HG03135 (cell line): Measurements from ENCODE around the gene GAB3.
"Not testable (repeated sequence)": the region's sequence is repeated elsewhere in the genome, so short reads cannot be mapped to it uniquely, and the experiment has no call there.

Experiments used
- ATAC-seq: cut with Tn5 transposase; IDR thresholded peaks from one replicate; pipeline ENCODE4 v1.9.1; 2021; ENCODE audit warnings: mild to moderate bottlenecking, moderate library complexity; ENCODE audit not compliant: unreplicated experiment

Gene GAB3

DNA sequence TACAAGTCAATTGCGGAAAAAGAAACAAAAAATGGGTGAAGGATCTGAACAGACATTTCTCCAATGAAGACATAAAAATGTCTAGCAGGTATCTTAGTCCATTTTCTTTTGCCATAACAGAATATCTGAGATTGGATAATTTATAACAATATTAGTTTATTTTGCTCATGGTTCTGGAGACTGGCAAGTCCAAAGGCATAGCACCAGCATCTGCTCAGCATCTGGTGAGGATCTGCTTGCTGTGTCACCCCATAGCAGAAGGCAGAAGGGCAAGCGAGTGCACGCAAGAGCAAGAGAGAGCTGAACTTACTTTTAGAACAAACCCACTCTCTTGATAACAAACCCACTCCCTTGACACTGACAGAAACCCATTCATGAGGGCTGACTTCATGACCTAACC, 29.7 kb downstream of the GAB3 start:
- no peak for ATAC-seq

DNA sequence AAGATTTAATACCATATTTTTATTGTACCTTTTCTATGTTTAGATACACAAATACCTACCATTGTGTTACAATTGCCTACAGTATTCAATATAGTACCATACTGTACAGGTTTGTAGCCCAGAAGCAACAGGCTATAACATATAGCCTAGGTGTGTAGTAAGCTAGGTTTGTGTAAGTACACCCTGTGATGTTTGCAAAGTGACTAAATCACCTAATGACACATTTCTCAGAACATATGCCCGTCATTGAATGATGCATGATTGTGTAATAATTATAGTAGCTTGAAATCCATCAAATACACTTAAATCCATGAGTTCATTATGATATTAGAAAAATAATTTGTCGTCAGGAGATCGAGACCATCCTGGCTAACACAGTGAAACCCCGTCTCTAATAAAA, 30.8 kb downstream of the GAB3 start:
- no peak for ATAC-seq

DNA sequence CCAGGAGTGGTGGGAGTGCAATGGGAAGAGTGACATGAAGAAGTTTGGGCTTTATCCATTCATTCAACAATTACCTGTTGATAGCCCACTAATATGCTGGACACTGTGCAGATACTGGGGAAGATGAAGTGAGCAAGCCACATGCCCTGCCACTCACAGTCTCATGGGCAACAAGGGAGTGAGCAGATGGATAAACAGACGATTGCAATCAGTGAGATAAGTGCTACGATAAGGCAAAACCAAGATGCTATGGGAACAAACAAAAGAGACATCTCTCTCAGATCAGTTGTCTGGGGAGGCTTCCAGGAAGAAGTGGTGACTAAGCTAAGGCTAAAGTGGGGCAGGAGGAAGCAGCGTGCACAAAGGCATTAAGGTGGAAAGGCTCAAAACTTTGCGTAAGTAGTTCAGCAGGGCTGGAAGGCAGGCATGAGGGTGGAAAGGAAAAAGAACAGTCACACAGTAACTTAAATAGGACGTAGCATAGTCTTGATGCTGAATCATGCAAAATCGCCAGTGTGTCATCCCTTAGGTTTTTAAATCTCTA, 31.7 kb downstream of the GAB3 start:
- no peak for ATAC-seq

DNA sequence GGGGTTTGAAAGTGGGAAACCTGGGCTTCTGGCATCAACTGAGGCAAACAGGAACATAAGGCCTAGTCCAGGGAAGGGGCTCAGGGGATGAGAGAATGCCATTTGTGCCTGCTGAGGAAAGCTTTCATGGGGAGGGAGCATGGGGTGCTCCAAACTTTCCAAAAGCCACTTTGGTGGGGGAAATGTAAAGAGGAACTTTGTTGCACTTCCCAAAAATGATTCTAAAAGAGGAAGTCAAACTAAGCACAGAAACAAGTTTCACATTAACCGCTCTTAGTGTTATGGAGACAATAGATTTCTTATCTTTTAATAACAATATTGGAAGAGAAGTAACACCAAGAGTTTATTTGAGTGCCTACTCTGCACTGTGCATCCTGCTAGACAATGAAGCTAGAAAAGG, 32.3 kb downstream of the GAB3 start:
- ATAC-seq, result no peak

DNA sequence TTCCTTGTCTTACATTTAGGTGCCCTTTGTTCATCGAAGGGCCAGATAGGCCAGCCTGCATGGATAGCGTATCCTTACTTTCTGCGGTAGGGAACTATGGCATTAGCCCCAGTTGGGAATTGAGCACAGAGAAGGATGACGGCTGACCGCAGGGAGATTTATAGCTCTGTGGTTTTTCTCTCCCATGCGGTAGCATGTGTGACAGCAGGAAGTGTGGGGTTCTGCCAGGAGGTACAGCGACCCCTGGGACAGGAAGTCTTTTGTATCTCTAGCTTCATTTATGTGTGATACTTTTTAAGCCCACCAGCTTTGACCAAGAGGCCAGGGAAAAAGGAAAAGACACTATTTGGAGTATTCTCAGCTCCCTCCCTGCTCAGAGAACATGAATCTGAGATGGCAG, 33.1 kb downstream of the GAB3 start:
- ATAC-seq, result no peak

DNA sequence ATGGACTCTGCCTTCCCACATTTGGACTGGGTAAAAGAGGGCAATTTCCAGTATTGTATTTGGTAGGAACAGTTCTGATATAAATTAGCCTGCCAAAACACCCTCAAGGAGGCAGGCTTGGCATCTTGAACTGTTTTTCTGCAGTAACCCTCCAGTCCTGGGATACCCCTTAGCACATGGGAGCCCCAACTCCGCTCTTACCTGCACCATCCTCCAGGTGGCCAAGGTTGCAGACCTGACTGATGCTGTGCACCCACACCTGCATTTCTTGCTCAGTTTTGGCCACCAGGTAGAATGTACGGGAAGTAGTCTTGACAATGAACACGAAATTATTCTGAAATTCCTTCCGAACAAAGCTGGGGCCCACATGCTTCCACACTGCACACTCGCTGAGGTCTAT, 35.1 kb downstream of the GAB3 start:
- ATAC-seq, result no peak

DNA sequence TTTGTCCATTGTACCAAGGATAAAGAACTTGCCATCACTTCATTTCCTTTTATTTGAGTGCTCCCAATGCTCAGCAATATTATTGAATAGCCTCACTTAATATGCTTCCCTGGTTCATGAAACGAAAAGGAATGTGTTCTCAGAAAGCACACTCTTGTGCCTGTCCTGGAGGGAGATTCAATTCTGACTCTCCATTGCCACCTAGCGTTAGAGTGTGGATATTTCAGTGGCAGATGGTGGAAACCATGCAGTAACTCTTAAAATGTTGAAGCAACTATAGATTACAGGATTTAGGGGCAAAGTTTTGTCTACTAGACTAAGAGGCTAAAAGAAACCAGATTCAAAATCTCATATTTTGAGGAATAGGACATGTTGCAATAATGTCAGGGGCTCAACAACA, 36.0 kb downstream of the GAB3 start:
- peak; percentile 45 for ATAC-seq

DNA sequence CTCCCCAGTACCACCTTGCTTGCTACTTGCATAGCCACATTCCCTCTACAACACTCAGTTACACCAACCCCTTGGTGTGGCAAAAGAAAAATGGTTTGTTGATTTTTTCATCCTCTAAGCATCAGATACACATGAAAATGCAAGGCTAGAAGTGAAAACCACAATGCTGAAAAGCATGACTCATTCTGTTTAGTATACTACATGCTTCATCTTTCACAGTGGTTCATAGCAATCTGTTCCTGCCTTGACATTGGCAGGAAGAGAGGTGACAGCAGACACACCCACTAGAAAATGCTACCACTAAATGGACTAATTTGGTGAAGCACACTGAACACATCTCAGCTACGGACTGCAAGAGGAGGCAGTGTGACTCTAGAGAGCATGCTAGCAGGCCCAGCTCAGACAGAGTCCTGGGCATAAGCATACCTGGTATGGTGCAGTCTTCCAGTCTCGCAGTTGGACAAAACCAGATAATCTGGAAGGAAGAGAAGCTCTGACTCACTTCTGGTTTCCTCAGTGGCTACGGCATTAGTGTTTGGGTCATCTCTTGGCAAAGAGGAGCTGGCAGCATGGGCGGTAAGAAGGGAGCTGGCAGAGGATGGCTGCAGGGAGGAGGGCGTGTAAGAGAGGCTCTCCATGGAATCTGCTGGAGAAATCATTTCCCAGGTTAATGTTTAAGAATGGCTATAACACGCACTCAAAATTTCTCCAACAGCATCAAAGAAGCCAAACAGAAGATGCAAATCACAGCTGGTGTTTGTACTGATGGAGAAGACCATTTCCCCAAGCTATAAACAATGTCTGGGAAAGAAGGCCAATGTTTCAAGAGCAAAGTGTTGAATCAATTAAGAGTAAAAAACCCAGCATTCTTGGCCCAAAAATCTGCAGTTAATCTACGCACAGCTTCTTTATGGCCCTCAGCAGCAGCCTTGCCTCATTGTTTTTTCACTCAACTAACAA, 37.8 kb downstream of the GAB3 start:
- peak; percentile 88 for ATAC-seq

DNA sequence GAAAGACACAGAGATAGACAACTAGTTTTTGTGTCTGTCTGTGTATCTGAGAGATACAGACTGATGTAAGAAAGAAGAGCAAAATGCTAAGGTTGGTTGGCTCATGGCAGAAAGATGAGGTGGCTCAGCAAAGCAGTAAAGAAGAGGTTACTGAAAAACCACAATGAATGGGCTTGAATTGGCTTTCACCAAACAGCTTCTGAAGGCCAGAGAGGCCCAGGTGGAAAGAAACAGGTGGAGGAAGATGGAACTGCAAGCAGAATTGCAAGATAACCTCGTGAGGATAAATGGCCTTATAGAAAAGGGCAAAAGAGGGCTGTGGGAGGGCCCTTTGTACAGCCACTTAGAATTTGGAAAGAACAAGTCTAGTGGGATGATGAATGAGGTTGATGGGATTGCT, 39.6 kb downstream of the GAB3 start:
- ATAC-seq, result no peak

DNA sequence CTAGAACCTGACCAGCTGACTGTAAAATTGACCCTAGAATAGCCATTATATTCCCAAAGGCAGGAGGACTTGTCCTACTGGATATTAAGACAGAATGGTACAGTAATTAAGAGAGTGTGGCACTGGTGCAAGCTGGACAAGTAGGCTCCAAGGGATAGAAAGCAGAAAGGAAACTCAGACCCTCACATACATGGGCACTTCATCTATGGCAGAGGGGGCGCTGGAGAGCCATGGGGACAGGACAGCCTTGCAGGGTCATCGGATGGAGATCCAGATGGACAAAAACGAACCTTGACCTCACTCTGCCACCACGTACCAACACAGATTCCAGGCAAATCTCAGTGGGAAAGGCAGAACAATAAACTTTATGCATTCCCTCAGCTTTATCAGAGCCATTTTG, 40.6 kb downstream of the GAB3 start:
- ATAC-seq, result no peak

DNA sequence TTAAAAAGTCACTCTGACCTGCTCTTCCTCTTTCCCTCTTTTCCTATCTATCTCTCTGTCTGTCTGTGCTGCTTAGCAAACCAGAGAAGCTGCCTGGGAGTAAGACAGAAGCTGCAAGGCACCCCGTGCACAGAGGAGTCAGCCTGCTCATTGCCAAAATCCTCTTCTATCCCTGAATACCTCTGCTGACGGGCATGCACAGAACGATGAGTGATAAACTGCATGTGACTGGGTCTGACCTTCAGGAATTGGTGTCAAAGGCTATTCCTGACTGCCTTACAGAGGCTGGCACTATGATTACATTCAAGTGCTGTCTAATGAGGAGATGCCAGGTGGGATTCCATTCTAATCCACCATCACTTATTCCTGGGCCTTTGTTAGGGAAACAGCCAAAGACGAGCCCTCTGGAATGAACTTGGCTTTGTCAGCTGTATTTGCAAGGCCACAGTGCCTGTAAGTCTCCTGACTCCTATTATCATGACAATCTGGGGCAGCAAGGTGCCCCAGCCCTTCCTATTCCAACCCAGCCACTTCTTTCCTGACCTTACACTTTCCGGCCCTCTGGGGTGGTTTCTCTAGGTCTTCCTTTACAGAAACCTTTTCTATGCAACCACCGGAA, 52.1 kb downstream of the GAB3 start:
- no peak for ATAC-seq

DNA sequence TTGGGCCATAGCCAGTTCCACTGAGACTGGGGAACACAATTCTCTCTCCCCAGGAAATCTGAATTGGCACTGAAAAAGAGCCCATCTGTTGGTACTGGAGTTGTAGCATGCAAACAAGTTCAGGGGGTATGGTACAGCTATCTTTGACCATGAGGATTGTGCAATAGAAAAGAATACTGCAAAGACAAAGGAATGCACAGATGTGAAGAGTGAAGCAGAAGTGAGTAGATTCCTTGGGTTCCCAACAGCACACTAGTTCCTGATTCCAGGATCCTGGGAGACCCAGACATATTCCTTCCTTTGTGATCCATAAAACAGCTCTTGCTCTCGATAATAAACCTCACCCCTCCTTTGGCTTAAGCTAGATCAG, 54.2 kb downstream of the GAB3 start:
- no peak for ATAC-seq

DNA sequence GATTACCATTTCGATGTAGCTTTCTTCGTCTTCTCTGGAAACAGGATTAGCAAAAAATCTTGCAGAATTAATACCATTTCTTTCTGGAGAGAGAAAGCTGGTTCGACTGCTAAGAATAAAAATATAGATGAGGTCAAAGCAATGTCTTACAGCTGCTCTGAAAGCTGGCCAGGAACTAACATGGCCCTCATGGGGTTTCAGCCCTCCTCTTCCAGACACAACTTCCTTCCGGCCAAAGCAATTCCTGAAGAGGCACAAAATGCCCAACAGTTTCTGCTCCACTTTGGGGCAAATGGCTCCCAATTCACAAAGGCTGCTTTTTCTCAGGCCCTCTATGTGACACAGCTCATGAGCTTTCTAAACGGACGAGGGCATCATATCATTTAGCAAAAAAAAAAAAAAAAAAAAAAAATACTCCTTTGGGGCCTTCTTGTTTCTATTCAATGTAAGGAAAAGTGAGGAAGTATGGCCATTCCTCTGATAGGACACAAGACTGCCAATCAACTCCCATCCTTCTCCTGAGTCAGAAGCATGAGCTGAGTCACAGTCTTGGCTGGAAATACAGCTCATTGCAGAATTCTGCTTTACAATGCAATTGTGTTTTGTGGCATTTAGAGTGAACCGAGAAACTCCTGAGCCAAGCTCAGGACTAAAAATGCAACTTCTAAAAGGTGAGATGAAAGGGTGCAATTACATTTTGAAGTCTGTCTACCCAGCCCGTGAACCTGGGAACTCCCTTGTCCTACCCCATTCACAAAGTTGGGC, 54.8 kb downstream of the GAB3 start:
- no peak for ATAC-seq

DNA sequence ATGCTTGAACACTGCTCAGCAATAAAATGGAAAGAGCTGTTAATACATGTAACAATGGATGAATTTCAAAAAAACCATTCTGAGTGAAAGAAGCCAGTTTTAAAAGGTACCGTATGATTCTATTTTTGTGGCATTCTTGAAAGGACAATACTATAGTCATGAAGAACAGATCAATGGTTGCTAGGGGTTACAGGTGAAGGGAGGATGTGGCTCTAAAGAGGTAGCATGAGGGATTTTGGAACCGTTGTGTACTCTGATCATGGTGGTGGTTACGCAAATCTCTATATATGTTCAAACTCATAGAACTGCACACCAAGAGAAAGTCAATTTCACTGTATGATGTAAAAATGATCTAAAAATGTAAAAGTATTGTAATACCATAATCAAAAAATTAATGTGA, 57.5 kb downstream of the GAB3 start:
- ATAC-seq, result no peak

DNA sequence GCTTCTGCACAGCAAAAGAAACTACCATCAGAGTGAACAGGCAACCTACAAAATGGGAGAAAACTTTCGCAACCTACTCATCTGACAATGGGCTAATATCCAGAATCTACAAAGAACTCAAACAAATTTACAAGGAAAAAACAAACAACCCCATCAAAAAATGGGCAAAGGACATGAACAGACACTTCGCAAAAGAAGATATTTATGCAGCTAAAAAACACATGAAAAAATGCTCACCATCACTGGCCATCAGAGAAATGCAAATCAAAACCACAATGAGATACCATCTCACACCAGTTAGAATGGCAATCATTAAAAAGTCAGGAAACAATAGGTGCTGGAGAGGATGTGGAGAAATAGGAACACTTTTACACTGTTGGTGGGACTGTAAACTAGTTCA, 60.4 kb downstream of the GAB3 start:
- ATAC-seq, result not testable (repeated sequence)

DNA sequence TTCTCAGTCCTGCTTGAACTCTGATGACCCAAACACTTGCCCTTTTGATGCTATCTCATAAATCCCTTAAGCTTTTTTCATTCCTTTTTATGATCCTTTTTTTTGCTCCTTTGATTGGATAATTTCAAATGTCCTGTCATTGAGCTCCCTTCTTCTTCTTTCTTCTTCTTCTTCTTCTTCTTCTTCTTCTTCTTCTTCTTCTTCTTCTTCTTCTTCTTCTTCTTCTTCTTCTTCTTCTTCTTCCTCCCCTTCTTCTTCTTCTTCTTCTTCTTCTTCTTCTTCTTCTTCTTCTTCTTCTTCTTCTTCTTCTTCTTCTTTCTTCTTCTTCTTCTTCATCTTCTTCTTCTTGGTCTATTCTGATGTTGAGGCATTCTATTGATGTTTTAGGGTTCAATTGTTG, 78.8 kb downstream of the GAB3 start:
- ATAC-seq, result not testable (repeated sequence)

DNA sequence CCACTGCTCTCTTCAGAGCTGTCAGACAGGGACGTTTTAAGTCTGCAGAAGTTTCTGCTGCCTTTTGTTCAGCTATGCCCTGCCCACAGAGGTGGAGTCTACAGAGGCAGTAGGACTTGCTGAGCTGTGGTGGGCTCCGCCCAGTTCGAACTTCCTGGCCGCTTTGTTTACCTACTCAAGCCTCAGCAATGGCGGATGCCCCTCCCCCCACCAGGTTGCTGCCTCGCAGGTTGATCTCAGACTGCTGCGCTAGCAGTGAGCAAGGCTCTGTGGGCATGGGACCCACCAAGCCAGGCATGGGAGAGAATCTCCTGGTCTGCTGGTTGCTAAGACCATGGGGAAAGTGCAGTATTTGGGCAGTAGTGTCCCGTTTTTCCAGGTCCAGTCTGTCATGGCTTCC, 80.0 kb downstream of the GAB3 start:
- ATAC-seq, result not testable (repeated sequence)

DNA sequence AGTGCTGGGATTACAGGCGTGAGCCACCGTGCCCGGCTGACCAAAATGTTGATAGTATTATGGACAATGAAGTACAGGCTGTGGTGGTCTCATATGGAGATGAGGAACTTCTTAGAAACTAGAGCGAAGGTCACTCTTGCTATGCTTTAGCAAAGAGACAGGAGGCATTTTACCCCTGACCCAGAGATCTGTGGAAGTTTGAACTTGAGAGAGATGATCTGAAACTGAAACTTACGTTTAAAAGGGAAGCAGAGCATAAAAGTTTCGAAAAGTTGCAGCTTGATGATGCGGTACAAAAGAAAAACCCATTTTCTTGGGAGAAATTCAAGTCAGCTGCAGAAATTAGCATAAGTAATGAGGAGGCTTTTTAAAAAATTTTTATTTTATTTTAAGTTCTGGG, 89.0 kb downstream of the GAB3 start:
- ATAC-seq, result no peak

DNA sequence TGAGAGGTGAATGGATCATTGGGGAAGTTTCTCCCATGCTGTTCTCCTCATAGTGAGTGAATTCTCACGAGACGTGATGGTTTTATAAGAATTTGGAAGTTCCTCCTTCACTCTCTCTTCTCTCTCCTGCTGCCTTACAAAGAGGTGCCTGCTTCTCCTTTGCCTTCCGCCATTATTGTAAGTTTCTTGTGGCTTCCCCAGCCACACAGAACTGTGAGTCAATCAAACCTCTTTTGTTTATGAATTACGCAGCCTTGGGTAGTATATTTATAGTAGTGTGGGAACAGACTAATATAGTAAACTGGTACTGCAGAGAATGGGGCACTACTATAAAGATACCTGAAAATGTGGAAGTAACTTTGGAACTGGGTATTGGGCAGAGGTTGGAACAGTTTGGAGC, 89.7 kb downstream of the GAB3 start:
- no peak for ATAC-seq

DNA sequence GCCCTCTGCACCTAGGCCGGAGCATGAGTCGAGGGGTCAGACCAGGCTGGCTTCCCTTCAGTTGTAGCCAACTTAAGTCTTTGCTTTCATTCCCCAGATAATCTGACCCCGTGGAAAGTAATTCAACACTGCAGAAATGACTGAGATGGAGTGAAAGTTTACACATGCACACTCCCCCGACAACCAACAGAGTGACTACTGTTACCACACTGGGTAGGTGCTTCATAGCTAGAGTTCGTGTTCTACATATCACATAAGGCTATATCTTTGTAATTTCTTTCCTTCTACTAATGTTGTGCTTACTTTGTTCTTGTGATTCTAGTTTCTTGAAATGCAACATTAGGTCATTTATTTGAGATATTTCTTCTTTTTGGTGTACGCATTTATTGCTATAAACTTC, 90.3 kb downstream of the GAB3 start:
- no peak for ATAC-seq

DNA sequence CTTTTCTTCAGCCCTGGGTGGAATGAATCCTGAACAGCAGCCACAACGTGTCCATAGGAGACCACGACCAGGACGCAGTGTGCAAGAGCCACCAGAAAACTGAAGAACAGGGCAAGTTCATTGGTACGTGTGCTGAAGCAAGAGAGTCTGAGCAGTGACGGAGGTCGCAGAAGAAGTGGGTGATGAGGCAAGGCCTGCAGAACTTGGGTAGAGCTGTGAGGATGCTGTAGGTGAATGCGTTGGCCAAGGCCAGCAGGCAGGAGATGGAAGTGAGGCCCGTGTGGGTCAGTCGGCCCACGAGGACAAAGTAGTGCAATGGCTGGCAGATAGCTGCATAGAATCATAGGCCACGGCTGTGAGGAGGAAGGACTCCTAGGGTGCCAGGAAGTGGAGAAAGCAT, 91.9 kb downstream of the GAB3 start:
- ATAC-seq, result no peak

DNA sequence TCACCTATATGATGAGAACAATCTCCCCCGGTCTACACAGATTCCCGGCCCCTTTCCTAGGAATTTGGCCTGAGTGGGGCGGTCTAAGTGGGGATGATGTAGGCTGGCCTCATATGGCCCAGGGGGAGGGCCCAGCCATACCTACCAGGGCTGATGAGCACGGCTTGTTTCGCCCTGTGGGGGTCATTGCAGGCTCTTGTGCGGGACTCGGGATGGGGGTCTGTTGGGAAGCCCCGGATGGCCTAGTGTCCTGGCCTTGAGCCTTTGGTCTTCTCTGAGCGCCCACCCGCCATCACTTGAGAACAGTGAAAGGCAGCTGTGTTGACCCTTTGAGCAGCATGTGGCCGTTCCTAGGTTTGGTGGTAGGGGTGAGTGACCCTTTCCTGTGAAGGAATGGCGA, 92.7 kb downstream of the GAB3 start:
- no peak for ATAC-seq
